ENCODE measurements around the gene PPP3CA.
"Not testable (repeated sequence)": the region's sequence is repeated elsewhere in the genome, so short reads cannot be mapped to it uniquely, and the experiment has no call there.

PPP3CA gene

GRCh38 chr4:101035487-101035886, 311.8 kb downstream of the PPP3CA start:
- DNase-seq, result no peak

GRCh38 chr4:101033986-101034385, 313.3 kb downstream of the PPP3CA start:
- DNase-seq, result no peak

GRCh38 chr4:101032541-101032940, 314.8 kb downstream of the PPP3CA start:
- DNase-seq, result no peak

DNA sequence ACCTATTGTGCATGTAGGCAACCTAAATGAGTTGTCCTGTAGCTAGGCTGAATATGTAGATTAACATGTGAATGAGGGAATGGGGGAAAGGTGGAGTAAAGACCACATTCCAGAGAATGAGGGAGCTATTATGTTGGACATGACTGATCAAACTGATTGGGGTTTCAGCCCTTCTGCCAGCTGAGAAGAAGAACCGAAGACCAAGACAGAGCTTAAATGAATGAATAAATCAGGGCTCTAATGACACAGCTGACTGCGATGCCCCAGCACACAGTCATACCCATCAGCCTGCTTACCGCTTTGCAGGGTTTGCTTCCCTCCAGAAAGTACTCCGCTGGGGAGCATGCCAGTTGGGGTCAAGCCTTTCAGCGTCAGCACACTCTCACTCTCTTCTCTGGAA, 315.4 kb downstream of the PPP3CA start:
- no peak for DNase-seq

DNA sequence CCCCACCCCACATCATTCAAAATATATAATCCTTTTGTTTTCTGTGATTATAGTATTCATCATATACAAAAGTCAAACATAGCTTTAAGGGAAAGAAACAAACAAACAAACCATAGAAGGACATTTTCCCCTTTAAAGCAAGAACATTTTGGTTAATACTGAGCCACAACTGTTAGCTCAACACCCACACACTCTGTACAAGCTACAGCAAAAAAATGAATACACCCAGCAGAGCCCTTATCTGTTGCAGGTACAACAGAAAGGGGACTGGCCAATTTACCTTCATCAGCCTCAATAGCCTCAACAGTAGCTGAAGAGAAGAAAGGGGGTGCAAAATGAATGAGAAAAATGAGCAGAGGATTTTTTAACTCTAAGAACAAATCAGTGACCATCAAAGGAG, 318.4 kb downstream of the PPP3CA start:
- DNase-seq, result no peak

GRCh38 chr4:101027721-101028120, 319.6 kb downstream of the PPP3CA start:
- DNase-seq, result no peak

DNA sequence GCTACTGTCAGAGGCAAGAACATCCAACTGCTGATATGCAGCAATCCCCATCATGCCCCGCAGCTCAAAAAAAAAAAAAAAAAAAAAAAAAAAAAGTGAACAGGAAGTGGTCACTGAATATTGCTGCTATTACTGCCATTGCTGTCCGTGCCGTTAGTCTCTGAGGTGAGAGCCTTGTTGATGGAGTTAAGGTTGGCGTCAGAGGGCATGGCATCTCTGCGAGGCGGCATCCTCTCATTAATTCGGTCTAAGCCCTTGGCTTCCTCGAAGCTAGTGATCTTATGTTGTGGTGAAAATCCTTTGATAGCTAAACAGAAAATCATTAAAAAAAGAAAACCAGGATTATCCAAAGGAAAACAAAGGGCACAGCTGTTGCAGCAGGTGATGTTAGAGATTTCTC, 321.6 kb downstream of the PPP3CA start:
- no peak for DNase-seq

GRCh38 chr4:101022151-101023024, 324.9 kb downstream of the PPP3CA start:
- no peak for DNase-seq

DNA sequence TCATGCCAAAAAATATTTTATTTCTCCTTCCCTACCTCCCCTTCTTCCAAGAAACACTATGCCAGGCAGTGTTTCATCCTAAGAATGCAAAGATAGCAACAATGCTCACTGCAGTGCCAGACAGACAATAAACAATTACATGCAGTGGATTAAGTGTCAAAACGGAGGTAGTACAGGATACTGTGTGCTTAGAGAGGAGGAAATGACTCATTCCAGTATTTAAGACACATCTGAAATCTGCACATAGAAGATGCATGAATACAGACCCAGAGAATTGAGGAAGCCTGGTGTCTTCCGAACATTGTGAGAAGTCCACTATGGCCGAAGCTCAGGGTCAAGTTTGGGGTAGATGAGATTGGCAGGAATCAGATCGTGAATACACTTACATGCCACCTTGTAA, 326.4 kb downstream of the PPP3CA start:
- no peak for DNase-seq

DNA sequence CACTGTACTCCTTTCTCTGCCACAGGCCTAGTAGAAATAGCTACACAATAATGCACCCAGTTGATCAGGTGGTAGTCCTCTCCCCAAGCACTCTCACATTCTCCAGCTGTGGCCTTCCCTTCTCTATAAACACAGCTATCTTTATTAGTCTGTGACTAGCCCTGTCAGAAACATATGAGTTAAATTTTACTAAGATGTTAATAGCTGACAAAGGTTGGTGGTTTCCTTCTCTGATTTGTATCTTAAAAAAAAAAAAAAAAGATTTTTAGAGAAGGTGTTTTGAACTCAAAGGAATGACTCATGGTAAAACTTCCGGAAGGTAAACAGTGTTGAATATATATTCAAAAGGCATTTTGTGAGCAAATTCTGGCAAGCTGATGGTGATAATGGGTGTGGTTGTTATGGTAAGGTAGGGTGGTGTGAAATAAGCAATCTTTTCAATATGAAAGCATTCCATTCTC, 327.4 kb downstream of the PPP3CA start:
- DNase-seq, result no peak

DNA sequence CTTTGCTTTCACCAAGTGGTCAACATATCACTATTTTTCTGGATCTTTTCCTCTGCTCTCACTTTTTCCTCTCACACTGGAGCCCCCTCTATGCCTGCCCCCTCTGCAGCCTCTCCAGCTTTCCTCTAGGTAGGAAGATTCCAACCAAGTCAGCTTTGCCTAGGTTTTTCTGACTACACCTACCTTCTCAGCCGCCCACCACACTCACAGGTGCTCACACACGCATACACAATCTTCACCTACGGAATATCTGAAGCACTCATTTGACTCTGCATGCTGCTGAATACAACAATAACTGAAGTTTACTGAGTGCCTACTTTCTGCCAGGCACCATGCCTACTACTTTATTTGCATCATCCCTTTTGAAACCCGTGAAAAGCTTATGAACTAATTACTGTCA, 328.0 kb downstream of the PPP3CA start:
- no peak for DNase-seq

- DNase-seq, result no peak
These were observed 328.5 kb downstream of the PPP3CA start for GRCh38 chr4:101018836-101019235.

- no peak for DNase-seq
These were observed 332.9 kb downstream of the PPP3CA start for GRCh38 chr4:101014417-101014816.

DNA sequence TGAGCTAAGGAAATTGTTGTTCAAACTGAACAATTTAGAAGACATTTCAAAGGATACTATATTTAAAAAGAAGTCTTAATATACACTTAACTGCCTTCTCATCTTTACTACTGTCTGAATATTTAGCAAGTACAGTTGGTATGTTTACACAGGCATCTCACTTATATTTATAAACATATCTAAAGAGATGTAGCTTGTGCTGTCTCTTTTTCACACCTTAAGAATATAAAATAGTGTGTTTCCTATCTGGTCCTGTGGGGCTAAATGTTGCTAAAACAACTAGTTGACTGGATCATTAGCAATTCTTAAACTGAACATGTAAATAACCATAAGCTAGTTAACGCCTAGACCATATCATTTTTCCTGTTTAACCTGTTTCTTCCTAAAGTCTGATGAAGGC, 336.3 kb downstream of the PPP3CA start:
- DNase-seq, result no peak

DNA sequence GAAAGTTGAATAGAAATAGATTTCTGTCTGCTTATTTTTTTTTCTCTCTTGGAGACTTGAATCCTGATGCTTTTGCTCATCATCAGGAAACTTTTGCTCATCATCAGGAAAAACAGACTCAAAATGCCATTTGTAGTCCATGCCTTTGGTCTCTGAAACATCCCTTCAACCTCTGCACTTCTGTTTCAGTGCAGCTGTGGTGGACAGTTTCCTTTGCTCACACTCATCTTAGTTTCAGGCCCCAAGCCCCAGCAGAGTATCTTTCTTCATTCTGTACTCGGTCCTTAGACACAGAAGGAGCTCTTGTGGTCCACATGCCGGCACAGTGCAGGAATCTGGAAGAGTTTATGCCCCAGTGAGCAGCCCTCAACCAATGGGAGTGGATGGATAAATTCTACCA, 337.9 kb downstream of the PPP3CA start:
- DNase-seq, result no peak

DNA sequence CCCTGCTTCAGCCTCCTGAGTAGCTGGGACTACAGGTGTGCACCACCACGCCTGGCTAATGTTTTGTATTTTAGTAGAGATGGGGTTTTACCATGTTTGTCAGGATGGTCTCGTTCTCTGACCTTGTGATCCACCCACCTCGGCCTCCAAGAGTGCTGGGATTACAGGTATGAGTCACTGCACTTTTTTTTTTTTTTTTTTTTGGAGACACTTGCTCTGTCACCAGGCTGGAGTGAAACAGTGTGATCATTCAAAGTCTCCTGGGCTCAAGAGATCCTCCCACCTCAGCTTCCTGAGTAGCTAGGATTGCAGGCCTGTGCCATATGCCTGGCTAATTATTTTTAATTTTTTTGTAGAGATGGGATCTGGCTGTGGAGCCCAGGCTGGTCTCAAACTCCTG, 338.8 kb downstream of the PPP3CA start:
- DNase-seq, result no peak

- DNase-seq, result no peak
These were observed 341.7 kb downstream of the PPP3CA start for GRCh38 chr4:101005659-101006058.

- no peak for DNase-seq
These were observed 346.8 kb downstream of the PPP3CA start for GRCh38 chr4:101000496-101000895.

DNA sequence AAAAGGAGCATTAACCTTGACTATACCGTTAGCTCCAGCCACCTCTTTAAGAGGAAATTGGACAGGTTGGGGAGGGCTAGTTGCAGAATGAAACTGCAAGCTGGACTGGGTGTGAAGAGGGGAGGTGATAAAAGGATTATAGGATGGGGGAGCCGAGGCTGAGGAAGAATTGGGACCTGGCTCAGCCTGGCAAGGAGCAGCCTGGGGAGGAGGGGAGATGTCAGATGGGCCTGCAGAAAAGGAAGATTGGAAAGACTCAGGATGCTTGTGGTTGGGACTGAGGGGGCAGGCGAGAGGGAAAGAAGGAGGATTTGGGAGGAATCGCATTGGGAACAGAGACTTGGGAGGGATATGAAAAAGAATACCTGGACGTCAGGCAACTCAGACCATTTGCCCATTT, 351.7 kb downstream of the PPP3CA start:
- DNase-seq, result no peak

GRCh38 chr4:100995002-100995401, 352.3 kb downstream of the PPP3CA start:
- not testable (repeated sequence) for DNase-seq

- not testable (repeated sequence) for DNase-seq
These were observed 355.8 kb downstream of the PPP3CA start for GRCh38 chr4:100991332-100992069.

DNA sequence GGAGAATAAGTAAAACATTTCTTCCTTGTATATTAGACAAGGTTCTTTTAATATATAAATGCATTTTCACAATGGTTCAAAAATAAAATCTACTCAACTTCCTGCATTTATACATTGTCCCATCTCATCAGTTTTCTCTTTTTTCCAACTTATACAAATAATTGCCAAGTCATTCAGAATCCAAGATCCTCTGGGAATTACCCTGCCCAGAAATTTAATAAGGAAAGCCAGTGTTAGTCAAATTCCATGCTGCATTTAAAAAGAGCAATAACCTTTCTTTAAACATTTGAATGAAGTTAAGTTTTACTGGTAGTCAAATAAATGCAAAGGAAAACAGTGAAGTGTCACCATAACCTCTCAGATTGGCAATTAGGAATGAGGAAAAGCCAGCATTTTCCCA, 357.9 kb downstream of the PPP3CA start:
- DNase-seq, result no peak

GRCh38 chr4:100988876-100989275, 358.4 kb downstream of the PPP3CA start:
- no peak for DNase-seq

DNA sequence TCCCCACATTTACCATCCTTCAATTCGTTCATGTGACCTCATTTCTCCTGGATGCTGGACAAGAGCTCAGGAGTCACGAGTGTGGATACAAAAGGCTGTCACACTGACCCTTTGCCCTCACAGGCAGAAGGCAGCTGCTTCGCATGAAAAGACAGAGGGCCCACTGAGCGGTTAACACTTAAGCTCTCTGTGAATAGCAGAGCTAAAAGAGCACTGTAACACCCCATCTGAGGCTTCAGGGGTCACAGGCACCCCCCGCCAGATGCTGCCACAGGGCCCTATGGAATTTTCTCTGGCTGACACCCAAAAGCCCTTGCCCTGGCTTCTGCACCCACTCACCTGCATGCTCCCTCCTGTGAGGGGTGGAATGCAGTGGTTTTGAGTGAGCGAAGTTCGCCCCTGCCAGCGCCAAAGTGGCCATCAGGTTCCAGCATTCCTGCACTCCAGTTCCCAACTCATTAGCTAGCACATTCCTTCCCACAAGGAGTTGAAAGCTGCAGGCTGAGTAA, 360.9 kb downstream of the PPP3CA start:
- DNase-seq, result no peak

Data from activated CD4-positive, alpha-beta T cell treated with anti-CD3 and anti-CD28 coated beads for 1 hour (primary cell).